Right ventricle myocardium superior (tissue), 1 donor: Measurements from ENCODE around the gene FGF14. TPM values are rescaled to one million over a fixed set of nuclear protein-coding genes. Genes with fewer than 3 reads are reported as not detected.
A peak's percentile ranks its signal among the peaks of the same experiment; 100 is the strongest.

ENCODE experiments used
- ATAC-seq: fragments of 200-7000 bp; cut with Tn5 transposase; one replicate; pipeline ENCODE4 v1.9.1; 2020; ENCODE audit warnings: mild to moderate bottlenecking; ENCODE audit not compliant: poor library complexity
- DNase-seq: peaks from one replicate; pipeline ENCODE4 v3.0.0-alpha.2; 2020
- intact Hi-C: fragments of 100-400 bp; cut with DNase I; formaldehyde crosslinking; loops from one replicate; pipeline ENCODE4 v1.11.2; 2022
- total RNA-seq: library from RNA; stranded (reverse); fragmentation: NEBNext Ultra II Directional; extraction: Animal tissue kit (Norgen Biotek cat#: 25700); gene quantifications from one replicate; pipeline ENCODE4 v1.2.1, GENCODE V29; 2021
- donor health status: DM: no; HTN: yes; CAD: no; lungs with severe emphysema.

The FGF14 gene
- total RNA-seq, 1 donor from 2014 or later: 2.6 TPM

- intact Hi-C loops: loop anchor here (5.0 kb wide), 1 partner anchor 243 kb away; no protein-coding TSS in a partner anchor
- DNase-seq (no peak), ATAC-seq (no peak)
These were observed 646.5 kb downstream of the FGF14 start for GRCh38 chr13:101755228-101755887.

- intact Hi-C loops: no loop called here
- no peak for ATAC-seq
- no peak for DNase-seq
These were observed 649.4 kb downstream of the FGF14 start for GRCh38 chr13:101752432-101752831.

GRCh38 chr13:101751488-101751887, 650.4 kb downstream of the FGF14 start:
- ATAC-seq: peak; percentile 34
- intact Hi-C loops: no loop called here
- no peak for DNase-seq

DNA sequence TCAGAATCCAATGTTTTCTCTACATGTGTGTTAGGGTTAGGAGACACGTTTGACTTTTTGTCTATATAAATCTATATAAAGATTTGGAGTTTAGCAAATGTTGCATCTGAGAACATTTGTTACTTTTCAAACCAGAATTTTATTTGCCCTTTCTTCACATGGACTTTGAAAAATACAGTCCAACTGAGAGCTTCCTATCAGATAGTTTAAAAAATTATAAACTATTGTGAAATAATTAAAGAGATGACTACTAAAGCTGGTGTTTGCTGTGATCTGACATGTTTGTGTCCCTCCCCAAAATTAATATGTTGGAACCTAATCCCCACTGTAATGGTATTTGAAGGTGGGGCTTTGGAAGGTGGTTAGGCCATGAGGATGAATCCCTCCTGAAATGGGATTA, 652.3 kb downstream of the FGF14 start:
- DNase-seq: no peak
- no peak for ATAC-seq
- intact Hi-C loops: no loop called here

GRCh38 chr13:101747039-101747438, 654.8 kb downstream of the FGF14 start:
- ATAC-seq (no peak), DNase-seq (no peak)
- intact Hi-C loops: no loop called here

GRCh38 chr13:101746513-101746912, 655.3 kb downstream of the FGF14 start:
- no peak for DNase-seq
- no peak for ATAC-seq
- intact Hi-C loops: no loop called here

DNA sequence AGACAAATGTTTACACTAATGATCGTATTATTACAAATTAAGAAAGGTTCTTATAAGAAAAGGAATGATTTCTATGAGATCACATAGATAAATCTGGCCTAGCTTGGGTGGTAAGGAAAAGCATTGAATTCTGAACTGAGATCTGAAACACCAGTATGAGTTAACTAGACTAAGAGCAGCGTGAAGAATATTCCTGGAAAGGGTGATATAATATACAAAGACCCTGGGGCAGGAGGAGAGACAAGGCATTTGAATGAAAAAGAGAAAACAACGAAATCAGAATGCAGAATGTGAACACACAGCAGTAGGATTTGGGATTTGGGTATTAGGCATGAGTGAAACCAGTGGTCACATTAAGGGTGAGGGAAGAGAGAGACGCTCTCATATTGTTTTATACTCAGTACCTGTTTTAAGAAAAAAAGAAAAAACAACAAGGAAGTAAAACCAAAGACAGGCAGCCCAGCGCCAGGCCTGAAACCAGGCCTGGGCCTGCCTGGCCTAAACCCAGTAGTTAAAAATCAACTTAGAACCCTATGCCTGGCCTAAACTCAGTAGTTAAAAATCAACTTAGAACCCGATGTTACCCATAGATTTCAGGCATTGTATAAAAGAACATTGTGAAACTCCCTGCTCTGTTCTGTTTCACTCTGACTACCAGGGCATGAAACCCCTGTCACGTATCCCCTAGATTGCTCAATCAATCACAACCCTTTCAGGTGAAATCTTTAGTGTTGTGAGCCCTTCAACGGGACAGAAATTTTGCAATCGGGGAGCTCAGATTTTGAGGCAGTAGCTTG, 662.3 kb downstream of the FGF14 start:
- ATAC-seq (no peak), DNase-seq (no peak)
- intact Hi-C loops: no loop called here

DNA sequence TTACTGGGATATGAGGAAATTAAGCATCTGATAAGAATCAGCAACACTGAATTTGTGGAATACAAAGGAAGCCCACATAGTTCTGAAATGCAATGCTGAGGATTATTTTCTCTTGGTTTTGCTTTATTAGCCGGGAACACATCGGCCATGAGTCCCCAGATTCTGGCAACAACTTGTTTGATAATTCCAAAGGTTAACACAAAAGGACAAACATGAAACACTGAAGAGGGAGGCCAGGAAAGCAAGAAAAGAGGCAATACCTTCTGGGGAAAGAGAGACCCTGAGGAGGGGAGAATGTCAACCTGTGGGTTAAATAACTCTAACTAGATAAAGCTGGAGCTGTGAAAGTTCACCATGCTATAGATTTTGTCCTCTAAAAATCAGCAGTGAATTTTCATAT, 663.5 kb downstream of the FGF14 start:
- DNase-seq (no peak), ATAC-seq (no peak)
- intact Hi-C loops: no loop called here

DNA sequence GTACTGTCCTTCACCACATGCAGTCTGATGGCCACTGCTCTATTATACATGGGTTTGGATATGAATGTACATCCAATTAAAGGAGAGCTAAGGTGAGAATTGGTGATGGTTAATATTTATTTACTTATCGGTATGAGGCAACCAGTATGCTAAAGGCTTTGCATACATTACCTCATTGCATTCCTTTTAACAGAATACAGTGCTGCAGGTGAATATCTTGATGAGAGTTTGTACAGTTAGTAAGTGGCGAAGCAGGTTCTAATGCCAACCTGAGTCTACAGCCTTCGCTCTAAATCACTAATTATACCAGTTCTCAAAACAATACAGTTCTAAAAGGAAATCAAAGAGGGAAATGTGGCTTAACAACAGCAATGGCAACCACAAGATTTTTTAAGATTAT, 665.3 kb downstream of the FGF14 start:
- ATAC-seq: no peak
- intact Hi-C loops: no loop called here
- no peak for DNase-seq

GRCh38 chr13:101730420-101731000, 671.3 kb downstream of the FGF14 start:
- intact Hi-C loops: no loop called here
- DNase-seq: no peak
- no peak for ATAC-seq

DNA sequence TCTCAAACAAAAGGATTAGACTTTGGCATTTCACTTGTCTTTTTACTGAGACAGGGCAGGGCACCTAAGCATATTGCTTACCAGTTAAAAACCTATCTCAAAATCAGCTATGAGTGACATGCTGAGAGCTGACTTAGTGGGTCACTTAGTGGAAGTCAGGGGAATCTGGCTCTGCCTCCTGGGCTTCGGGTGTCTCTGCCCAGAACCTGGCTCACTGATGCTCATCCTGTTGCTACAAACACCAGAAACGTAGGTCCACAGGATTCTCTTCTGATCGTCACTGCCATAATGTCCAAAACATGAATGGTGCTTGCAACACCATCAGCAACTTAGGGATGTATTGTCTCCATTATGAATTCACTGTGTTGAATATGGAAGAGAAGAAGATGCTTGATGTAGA, 673.2 kb downstream of the FGF14 start:
- intact Hi-C loops: no loop called here
- DNase-seq (no peak), ATAC-seq (no peak)

DNA sequence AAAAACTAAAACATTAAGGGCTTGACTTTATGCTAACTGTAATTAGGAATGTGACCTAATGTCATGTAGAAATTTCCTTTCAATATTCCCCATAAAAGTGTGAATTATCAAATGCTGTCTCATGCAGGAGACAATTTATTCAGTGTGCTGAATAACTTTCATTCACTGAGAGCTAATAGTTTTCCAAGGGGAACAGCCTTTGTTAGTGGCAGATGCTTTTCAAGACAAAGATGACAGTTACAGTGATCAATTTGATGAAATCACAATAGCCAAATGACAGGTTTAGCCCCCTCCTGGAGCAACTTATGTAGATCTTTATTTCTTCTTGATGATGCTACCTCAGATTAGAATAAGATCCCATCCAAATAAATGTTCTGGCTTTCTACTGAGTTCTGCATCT, 673.8 kb downstream of the FGF14 start:
- intact Hi-C loops: no loop called here
- no peak for DNase-seq
- no peak for ATAC-seq

DNA sequence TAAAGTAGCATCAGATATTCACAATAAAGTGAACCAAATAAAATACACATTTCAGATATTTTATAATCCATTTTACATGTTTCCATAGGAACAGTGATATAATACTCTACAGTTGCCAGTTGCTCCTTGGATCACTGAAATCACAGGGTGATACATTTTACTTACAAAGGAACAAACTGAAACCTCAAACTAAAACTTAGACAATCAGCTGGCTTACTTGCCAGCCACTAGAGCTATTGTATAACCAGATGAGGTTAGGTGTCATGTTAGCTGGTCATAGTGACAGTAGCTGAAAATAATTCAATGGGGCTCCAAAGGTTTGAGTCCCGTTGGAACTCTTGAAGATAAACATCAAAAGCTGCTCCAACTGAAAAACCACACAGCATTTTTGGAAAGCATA, 674.7 kb downstream of the FGF14 start:
- ATAC-seq (no peak), DNase-seq (no peak)
- intact Hi-C loops: no loop called here

GRCh38 chr13:101726681-101727080, 675.2 kb downstream of the FGF14 start:
- DNase-seq: no peak

GRCh38 chr13:101718496-101718895, 683.4 kb downstream of the FGF14 start:
- ATAC-seq (no peak), DNase-seq (no peak)
- intact Hi-C loops: no loop called here

More at GRCh38 chr13:101726681-101727080, 675.2 kb downstream of the FGF14 start:
- no peak for ATAC-seq
- intact Hi-C loops: no loop called here

GRCh38 chr13:101717353-101717752, 684.5 kb downstream of the FGF14 start:
- DNase-seq (no peak), ATAC-seq (no peak)
- intact Hi-C loops: no loop called here

DNA sequence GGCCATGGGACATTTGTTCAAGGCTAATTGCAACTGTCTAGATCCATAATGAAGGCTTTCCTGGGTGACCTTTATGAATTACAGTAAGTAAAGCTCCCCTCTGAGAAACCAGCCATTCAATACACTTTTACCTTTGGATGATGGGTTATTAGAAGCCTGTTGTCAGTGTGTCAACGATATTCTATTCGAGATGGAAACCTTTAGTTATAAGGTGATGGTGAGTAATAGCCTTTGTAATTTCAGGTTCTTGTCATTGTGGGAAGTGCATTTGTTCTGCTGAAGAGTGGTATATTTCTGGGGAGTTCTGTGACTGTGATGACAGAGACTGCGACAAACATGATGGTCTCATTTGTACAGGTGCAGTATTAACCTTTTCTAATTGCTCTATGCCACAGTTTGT, 687.7 kb downstream of the FGF14 start:
- no peak for DNase-seq
- ATAC-seq: no peak
- intact Hi-C loops: no loop called here

DNA sequence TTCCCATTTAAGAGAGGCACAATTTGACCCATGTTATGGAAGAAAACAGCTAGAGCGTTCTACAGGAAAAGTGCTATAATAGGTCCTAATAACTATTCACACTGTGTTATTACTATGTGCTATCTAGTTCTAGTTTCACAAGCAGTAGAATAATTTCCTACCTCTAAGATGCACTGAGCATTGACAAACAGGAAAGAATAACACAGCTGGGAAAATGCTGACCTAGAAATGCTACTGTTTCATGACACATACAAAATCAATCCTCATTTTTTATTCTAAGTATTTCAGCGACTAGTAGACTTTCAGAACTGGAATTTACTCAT, 689.9 kb downstream of the FGF14 start:
- intact Hi-C loops: no loop called here
- DNase-seq (no peak), ATAC-seq (peak; percentile 63)

DNA sequence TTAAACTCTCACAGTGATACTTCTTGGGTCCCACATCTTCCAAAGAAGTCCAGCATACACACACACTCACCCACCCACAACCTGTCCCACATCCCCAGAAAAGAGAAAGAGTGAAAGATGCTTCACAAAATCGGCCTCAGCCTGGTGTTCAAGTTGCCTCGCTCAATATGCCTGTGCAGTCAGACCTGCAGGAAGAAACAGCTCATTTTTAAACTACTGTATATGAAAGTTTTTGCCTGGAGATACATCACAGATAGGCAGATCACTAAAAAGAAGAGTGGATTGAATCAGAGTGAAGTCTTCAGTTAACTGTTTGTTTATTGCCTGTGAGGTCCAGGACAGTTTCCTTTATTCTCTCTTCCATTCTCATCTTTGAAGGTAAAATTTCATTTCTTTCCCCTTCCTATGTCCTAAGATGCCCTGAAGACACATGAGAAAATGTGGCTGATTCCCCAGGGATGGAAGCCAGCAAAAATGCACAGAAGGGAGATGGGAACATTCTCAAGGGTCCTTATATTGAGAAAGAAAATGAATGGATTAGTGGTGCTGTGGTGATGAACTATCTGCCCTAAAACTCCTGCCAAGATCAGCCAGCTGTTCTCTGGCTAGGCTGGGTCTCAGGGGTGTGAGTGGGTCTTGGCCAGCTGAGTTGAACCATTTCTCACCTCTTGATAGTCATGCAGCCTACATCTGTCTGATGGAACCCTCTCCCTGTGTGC, 690.4 kb downstream of the FGF14 start:
- intact Hi-C loops: no loop called here
- DNase-seq: peak; percentile 44
- peak; percentile 83 for ATAC-seq

DNA sequence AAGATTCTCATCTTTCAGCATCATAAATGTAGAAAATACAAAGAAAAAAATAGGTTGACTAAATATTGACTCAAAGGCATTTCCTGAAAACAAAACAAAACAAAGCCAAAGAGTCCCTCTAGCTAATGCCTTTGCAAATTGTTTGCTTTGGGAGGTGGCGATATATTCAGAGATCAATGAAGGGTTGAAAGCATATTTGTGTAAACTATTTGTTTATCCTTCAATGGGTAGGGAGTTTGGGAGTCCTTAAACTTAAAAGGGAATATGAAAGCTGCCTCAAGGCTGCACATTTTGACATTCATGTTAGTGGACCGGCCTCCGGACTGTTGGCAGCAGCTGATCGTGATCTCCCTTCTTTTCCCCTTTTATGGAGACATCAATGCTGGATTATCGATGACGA, 691.9 kb downstream of the FGF14 start:
- no peak for ATAC-seq
- DNase-seq: no peak
- intact Hi-C loops: no loop called here
